SU-DHL-6 (cell line): Measurements from ENCODE around the gene FOXJ2.

Experiments used
- H2AFZ ChIP-seq: fragments of 200-600 bp; sonication (generic); 2 replicates; pipeline ENCODE4 v1.6.1; 2014; ENCODE audit warnings: low read depth, mild to moderate bottlenecking, moderate library complexity, mixed read lengths, antibody characterized with exemption, low read length; ENCODE audit not compliant: severe bottlenecking
- H3F3A ChIP-seq: fragments of 200-600 bp; shearing (Covaris generic); 2 replicates; pipeline ENCODE4 v1.6.0; 2016; ENCODE audit warnings: antibody characterized with exemption, mild to moderate bottlenecking; ENCODE audit not compliant: insufficient read depth
- H3K27ac ChIP-seq: fragments of 200-600 bp; sonication (generic); 2 replicates; pipeline ENCODE4 v1.5.1; 2016; ENCODE audit warnings: low read depth, mild to moderate bottlenecking, low read length, moderate library complexity, mixed read lengths
- H3K27me3 ChIP-seq: fragments of 200-600 bp; sonication (generic), shearing (Covaris generic); 2 replicates; pipeline ENCODE4 v1.6.0; 2014; ENCODE audit warnings: mild to moderate bottlenecking, low read length
- H3K36me3 ChIP-seq: fragments of 200-600 bp; sonication (generic); 2 replicates; pipeline ENCODE4 v1.6.1; 2014; ENCODE audit warnings: mild to moderate bottlenecking, low read length, mixed read lengths
- H3K4me2 ChIP-seq: fragments of 300-600, 200-600 bp; shearing (Covaris generic), sonication (generic); 2 replicates; pipeline ENCODE4 v1.6.0; 2014; ENCODE audit warnings: low read length, low read depth, mild to moderate bottlenecking; ENCODE audit not compliant: poor library complexity, severe bottlenecking
- H3K4me3 ChIP-seq: fragments of 200-600 bp; sonication (generic); 2 replicates; pipeline ENCODE4 v1.5.1; 2014; ENCODE audit warnings: antibody characterized with exemption, low read length, mild to moderate bottlenecking, mixed read lengths; ENCODE audit not compliant: insufficient read depth, poor library complexity, severe bottlenecking
- H3K79me2 ChIP-seq: fragments of 200-600 bp; sonication (generic); 2 replicates; pipeline ENCODE4 v1.6.1; 2014; ENCODE audit warnings: mild to moderate bottlenecking, low read length, moderate library complexity; ENCODE audit not compliant: insufficient read depth
- H3K9ac ChIP-seq: fragments of 200-600 bp; sonication (generic); 2 replicates; pipeline ENCODE4 v1.7.0; 2014; ENCODE audit warnings: mild to moderate bottlenecking, low read length
- H3K9me2 ChIP-seq: fragments of 200-600 bp; sonication (generic); replicated peaks from 2 replicates; pipeline ENCODE4 v1.6.1; 2014; ENCODE audit warnings: low read length; ENCODE audit not compliant: insufficient read depth
- H3K9me3 ChIP-seq: fragments of 200-600 bp; sonication (generic); 2 replicates; pipeline ENCODE4 v1.6.1; 2014; ENCODE audit warnings: low read length, mixed read lengths; ENCODE audit not compliant: insufficient read depth
- H4K20me1 ChIP-seq: fragments of 200-600 bp; sonication (generic); 2 replicates; pipeline ENCODE4 v1.6.1; 2014; ENCODE audit warnings: low read depth, mild to moderate bottlenecking, antibody characterized with exemption, low read length, moderate library complexity, mixed read lengths
- EZH2phosphoT487 ChIP-seq: fragments of 200-600 bp; sonication (generic), shearing (Covaris generic); conservative IDR thresholded peaks from 2 replicates; pipeline ENCODE4 v1.6.1; 2018; ENCODE audit warnings: mild to moderate bottlenecking, antibody characterized with exemption, low read length, moderate library complexity, mixed read lengths
- TF ChIP-seq, protein P1 (sequence below): fragments of 200-600 bp; sonication (generic); IDR thresholded peaks from one replicate; pipeline ENCODE4 v1.5.1; 2017; ENCODE audit warnings: antibody characterized with exemption, mild to moderate bottlenecking, low read length, moderate library complexity; ENCODE audit not compliant: insufficient read depth, poor library complexity, severe bottlenecking

Gene FOXJ2

DNA sequence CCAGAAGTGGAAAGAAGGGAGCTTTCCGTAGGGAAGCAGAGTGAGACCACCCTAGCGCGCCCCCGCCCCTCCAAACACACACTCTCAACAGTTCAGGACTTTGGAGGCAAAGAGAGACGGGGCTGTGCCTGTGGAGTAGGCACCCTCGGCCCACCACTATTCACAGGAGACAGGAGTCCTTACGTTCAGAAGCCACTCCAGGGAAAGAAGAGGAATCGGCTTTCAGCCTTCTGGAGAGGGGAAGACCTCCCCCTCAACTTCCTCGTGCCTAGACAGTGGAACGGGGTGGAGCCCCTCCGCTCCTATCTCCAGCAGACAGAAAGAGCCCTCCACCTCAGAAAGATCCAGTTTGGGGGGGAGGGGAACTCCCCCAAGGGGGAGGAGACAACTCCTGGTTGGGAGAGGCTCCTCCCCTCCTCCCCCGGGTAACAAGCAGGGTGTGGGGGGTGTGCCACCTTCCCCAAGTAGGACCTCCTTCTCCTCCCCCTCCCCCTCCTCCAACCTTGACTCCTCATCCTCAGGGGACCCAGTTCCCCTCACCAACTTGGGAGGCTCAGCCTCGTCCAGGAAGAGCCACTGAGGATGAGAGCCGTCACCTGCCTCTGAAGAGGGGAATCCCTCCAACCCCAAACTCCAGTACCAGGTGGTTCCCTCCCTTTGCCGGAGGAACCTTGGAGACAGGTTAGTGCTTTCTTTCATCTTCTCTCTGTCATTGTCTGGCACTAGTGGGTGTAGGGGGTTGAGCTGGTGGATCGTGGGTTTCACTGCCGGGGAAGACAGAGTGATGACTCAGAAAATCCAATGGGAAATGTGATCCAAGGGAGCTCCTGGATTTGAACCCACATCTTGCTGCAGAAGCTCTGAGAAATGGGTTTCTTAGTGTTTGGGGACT is 883 bp downstream of the FOXJ2 start:
- Histone ChIP-seq H3K36me3 (no peaks in the 10 kb centered on the region), H2AFZ (peak overlapping the region; percentile 98), H3K4me3 (peak overlapping the region; percentile 98), H3K9ac (peak overlapping the region; percentile 94), H3K9me2 (no peaks in the 10 kb centered on the region), H3K27ac (no peak overlapping the region), H3K4me2 (peak overlapping the region; percentile 94), H3K27me3 (no peaks in the 10 kb centered on the region), H3F3A (peaks cover 12% of the 10 kb centered on the region; the same call in 1 of the 2 replicates), H3K79me2 (no peaks in the 10 kb centered on the region), H3K9me3 (no peaks in the 10 kb centered on the region), H4K20me1 (no peaks in the 10 kb centered on the region)
- no peak for TF ChIP-seq EZH2phosphoT487
- TF ChIP-seq, protein P1, sequence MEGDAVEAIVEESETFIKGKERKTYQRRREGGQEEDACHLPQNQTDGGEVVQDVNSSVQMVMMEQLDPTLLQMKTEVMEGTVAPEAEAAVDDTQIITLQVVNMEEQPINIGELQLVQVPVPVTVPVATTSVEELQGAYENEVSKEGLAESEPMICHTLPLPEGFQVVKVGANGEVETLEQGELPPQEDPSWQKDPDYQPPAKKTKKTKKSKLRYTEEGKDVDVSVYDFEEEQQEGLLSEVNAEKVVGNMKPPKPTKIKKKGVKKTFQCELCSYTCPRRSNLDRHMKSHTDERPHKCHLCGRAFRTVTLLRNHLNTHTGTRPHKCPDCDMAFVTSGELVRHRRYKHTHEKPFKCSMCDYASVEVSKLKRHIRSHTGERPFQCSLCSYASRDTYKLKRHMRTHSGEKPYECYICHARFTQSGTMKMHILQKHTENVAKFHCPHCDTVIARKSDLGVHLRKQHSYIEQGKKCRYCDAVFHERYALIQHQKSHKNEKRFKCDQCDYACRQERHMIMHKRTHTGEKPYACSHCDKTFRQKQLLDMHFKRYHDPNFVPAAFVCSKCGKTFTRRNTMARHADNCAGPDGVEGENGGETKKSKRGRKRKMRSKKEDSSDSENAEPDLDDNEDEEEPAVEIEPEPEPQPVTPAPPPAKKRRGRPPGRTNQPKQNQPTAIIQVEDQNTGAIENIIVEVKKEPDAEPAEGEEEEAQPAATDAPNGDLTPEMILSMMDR = no peak

DNA sequence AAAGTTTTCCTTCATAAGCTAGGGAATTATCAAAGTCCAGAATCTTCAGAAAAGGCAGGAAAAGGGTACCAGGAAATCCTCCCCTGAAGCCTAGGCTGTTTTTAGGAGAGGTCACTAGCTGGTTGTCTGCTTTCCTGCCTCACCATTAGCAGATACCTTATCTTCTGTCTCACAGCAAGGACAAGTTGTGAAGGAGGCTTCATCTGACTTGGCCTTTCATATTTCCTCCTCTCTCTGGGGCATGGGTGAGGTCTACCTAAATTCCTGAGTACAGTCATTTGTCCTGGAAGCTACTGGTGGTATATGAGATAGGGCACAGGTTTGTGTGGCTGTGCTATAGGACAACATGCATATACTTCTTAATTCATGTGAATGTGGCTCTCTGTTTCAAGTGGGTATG is 2.3 kb downstream of the FOXJ2 start:
- no peak overlapping the region for H3K9ac ChIP-seq
- H3K36me3 ChIP-seq = no peaks in the 10 kb centered on the region
- no peaks in the 10 kb centered on the region for H3K9me2 ChIP-seq
- H3K9me3 ChIP-seq = no peaks in the 10 kb centered on the region
- no peak for TF ChIP-seq EZH2phosphoT487
- TF ChIP-seq, protein P1 = no peak
- peaks cover 5% of the 10 kb centered on the region; the same call in 1 of the 2 replicates for H3F3A ChIP-seq
- no peaks in the 10 kb centered on the region for H3K27me3 ChIP-seq
- H3K79me2 ChIP-seq = no peaks in the 10 kb centered on the region
- H4K20me1 ChIP-seq = no peaks in the 10 kb centered on the region
- no peak overlapping the region for H3K4me3 ChIP-seq
- no peak overlapping the region for H2AFZ ChIP-seq
- no peak overlapping the region for H3K27ac ChIP-seq
- H3K4me2 ChIP-seq = no peak overlapping the region

DNA sequence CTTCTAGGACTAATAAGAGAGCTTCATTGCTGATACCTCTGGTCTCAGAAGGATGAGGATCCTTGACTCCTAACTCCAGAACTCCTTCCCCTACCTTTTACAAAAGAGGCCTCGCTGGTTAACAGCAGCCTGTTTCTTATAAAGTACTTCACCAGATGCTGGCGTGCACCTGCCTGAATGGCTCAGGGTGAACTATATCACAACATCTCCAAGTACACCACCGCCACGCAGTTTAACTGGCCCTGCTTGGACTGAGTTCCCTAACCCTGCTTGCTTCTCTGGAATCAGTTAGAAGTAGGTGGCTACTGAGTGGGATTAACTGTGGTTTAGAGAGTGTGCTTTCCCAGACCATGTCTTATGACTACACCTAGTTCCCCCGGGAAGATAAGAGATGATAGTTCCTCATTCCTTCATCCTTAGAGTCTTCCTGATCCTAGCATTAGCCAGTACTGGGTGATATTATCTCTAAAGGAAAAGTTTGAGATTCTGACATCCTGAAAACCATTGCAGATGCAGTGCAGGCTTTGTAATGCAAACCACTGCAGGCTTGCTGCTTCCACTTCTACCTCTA is 3.0 kb downstream of the FOXJ2 start:
- no peak overlapping the region for H3K27ac ChIP-seq
- H3K27me3 ChIP-seq = no peaks in the 10 kb centered on the region
- no peaks in the 10 kb centered on the region for H3F3A ChIP-seq
- H4K20me1 ChIP-seq = no peaks in the 10 kb centered on the region
- no peak for TF ChIP-seq EZH2phosphoT487
- TF ChIP-seq, protein P1 = no peak
- H3K4me3 ChIP-seq = no peak overlapping the region
- no peak overlapping the region for H3K9ac ChIP-seq
- no peak overlapping the region for H2AFZ ChIP-seq
- no peak overlapping the region for H3K4me2 ChIP-seq
- no peaks in the 10 kb centered on the region for H3K36me3 ChIP-seq
- H3K9me2 ChIP-seq = no peaks in the 10 kb centered on the region
- H3K9me3 ChIP-seq = no peaks in the 10 kb centered on the region
- no peaks in the 10 kb centered on the region for H3K79me2 ChIP-seq
